HEK293T (cell line): ENCODE data around the gene KLF15.

Experiments used
- ARNT ChIP-seq: fragments of 450-650 bp; IDR thresholded peaks from 2 replicates; pipeline ENCODE4 v1.6.1; 2017; ENCODE audit warnings: mild to moderate bottlenecking
- FOXK2 ChIP-seq: fragments of 450-650 bp; IDR thresholded peaks from 2 replicates; pipeline ENCODE4 v1.6.1; 2016; ENCODE audit warnings: mild to moderate bottlenecking
- FOXM1 ChIP-seq: fragments of 450-650 bp; IDR thresholded peaks from 2 replicates; pipeline ENCODE4 v1.6.1; 2017; ENCODE audit warnings: mild to moderate bottlenecking, borderline replicate concordance
- L3MBTL2 ChIP-seq: fragments of 450-650 bp; conservative IDR thresholded peaks from 2 replicates; pipeline ENCODE4 v1.6.1; 2016; ENCODE audit warnings: mild to moderate bottlenecking
- NFRKB ChIP-seq: fragments of 450-650 bp; IDR thresholded peaks from 2 replicates; pipeline ENCODE4 v1.6.1; 2016; ENCODE audit warnings: mild to moderate bottlenecking, moderate library complexity
- SP1 ChIP-seq: fragments of 450-650 bp; IDR thresholded peaks from 2 replicates; pipeline ENCODE4 v1.6.1; 2017
- ZNF384 ChIP-seq: fragments of 450-650 bp; IDR thresholded peaks from 2 replicates; pipeline ENCODE4 v1.6.1; 2016

DNA sequence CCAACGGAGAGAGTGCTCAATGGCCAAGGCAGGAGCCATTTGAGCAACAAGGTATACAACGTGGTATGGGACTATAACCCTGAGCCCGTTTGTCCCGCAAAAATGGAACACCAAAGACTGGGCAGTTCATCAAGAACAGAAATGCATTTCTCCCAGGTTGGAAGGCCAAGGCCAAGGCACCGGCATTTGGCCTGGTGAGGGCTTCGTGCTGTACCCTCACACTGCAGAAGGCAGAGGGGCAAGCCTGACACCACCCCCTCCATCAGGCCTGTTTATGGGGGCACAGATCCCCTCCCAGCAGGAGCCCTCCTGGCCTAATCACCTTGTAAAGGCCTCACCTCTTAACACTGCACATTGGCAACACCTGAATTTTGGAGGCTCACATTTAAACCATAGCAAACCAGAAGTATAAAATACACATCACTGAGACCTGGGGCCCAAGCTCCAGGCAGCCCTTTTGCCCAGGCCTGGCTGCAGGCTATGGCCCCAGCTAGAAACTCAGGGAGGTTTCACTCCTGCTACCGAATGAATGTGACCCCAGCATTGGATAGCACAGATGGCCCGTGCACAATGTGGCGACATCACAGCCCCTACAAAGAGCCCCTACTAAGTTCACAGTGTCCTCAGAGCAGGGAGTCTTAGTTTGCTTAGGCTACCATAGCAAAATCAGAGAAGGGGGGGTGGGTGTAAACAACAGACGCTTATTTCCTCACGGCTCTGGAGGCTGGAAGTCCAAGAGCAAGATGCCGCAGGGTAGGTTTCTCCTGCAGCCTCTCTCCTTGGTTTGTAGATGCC, 47.1 kb downstream of the KLF15 start:
- TF ChIP-seq ARNT = no peak
- no peak for TF ChIP-seq FOXM1
- no peak for TF ChIP-seq FOXK2
- no peak for TF ChIP-seq ZNF384
- TF ChIP-seq SP1 = no peak
- TF ChIP-seq NFRKB = no peak
- no peak for TF ChIP-seq L3MBTL2
